Common myeloid progenitor, CD34-positive (primary cell): ENCODE results near the gene GCK.

Experiments
- CTCF ChIA-PET: fragments of 350-600 bp; sonication (Branson Sonifier 250); formaldehyde crosslinking; loops from one replicate; lab custom pipeline; 2021; ENCODE audit warnings: antibody characterized with exemption; lab: Charles Lee
- POLR2A ChIA-PET: fragments of 350-600 bp; sonication (Branson Sonifier 250); formaldehyde crosslinking; loops from one replicate; lab custom pipeline; 2021; ENCODE audit warnings: antibody characterized with exemption; lab: Charles Lee
- DNase-seq, 3 donors: peaks; one replicate each; pipeline versions ENCODE4 v3.0.0 to v3.0.0-alpha.2; 2013
- H3K27ac ChIP-seq, 2 experiments: 1 replicate in 1 of 2; 2 replicates in 1 of 2; pipeline ENCODE4 v1.7.0; 2013; ENCODE audit warnings: inconsistent platforms in 2 of 2, low read length in 2 of 2, mild to moderate bottlenecking in 2 of 2, low read depth in 1 of 2, moderate library complexity in 1 of 2; ENCODE audit not compliant: severe bottlenecking in 2 of 2, insufficient read depth in 1 of 2, poor library complexity in 1 of 2
- H3K27me3 ChIP-seq, 5 experiments: replicated peaks in 2 of 5; 1 replicate in 3 of 5; 2 replicates in 2 of 5; pipeline versions ENCODE4 v1.6.1 to v1.7.0; 2013; ENCODE audit warnings: low read length in 4 of 5, mild to moderate bottlenecking in 2 of 5, moderate library complexity in 2 of 5, inconsistent platforms in 1 of 5; ENCODE audit not compliant: insufficient read depth in 5 of 5, control insufficient read depth in 4 of 5
- H3K36me3 ChIP-seq, 4 experiments: 1 replicate in 2 of 4; 2 replicates in 2 of 4; pipeline versions ENCODE4 v1.6.1 to v1.7.0; 2013; ENCODE audit warnings: low read length in 3 of 4, control low read depth in 1 of 4, mild to moderate bottlenecking in 1 of 4; ENCODE audit not compliant: control insufficient read depth in 4 of 4, insufficient read depth in 4 of 4
- H3K4me1 ChIP-seq, 4 experiments: 1 replicate in 3 of 4; 2 replicates in 1 of 4; pipeline versions ENCODE4 v1.6.1 to v1.7.1; 2013; ENCODE audit warnings: low read length in 3 of 4, mild to moderate bottlenecking in 3 of 4, control low read depth in 1 of 4, inconsistent platforms in 1 of 4, moderate library complexity in 1 of 4; ENCODE audit not compliant: control insufficient read depth in 4 of 4, insufficient read depth in 4 of 4; ENCODE audit errors: control extremely low read depth in 1 of 4
- H3K4me3 ChIP-seq, 7 experiments: 1 replicate in 4 of 7; 2 replicates in 3 of 7; pipeline versions ENCODE4 v1.5.1 to v1.7.0; 2013; ENCODE audit warnings: mild to moderate bottlenecking in 7 of 7, low read length in 6 of 7, moderate library complexity in 6 of 7, inconsistent platforms in 2 of 7, low read depth in 2 of 7, control low read depth in 1 of 7; ENCODE audit not compliant: insufficient read depth in 4 of 7, control insufficient read depth in 1 of 7; ENCODE audit errors: extremely low read depth in 1 of 7
- H3K9me3 ChIP-seq, 5 experiments: 1 replicate in 4 of 5; 2 replicates in 1 of 5; pipeline versions ENCODE4 v1.6.1 to v1.7.1; 2013; ENCODE audit warnings: low read length in 4 of 5, mild to moderate bottlenecking in 2 of 5, inconsistent platforms in 1 of 5, low read depth in 1 of 5, moderate library complexity in 1 of 5; ENCODE audit not compliant: control insufficient read depth in 4 of 5, insufficient read depth in 2 of 5; ENCODE audit errors: control extremely low read depth in 1 of 5
- WGBS: methylation state at CpG from one replicate; pipeline ENCODE4 v1.1.5; 2013; ENCODE audit not compliant: insufficient coverage; 5-methylcytosine and 5-hydroxymethylcytosine counted together

GCK gene

DNA sequence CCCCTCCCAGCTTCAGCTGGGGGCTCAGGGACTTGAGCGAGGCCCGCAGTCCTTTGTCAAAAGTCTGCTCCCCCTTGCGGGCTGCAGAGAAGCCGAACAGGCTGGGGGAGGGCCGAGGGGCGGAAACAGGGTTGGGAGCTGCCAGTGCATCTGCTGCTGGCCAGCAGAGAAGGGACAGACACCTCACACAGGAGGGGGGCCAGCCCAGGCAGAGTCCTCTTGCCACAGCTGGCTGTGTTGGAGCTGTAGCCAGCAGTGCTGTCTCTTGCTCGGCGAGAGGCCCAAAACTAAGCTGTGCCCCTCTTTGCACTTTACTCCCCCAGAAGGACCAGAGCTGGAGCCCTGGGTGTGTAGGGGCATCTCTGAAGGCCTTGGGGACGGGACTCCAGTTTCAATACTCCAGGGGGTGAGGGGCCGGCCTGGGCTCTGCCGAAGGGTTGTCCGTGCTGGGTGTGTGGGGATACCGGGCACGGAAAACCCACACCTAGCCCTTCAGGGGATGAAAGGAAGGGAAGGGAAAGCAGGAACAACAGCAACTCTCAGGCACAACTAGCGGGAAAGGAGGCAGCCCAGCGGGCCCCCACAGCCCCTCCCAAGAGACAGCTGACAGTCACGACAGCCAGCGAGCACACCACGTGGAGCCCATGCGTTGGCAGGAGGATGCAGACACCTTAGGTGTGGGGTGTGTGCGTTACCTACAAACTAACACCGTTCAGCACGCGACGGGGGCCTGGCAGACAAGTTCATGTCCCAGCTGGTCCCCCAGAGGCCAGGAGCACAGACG is 29.4 kb upstream of the GCK start:
- Histone ChIP-seq H3K4me3 (no peak overlapping the region), H3K27ac (no peak overlapping the region), H3K9me3 (peaks cover 0 to 3% (median 0%) of the 10 kb centered on the region in 5 experiments), H3K4me1 (no peaks in the 10 kb centered on the region), H3K36me3 (peaks cover 0 to 9% (median 0%) of the 10 kb centered on the region in 4 experiments), H3K27me3 (no peaks in the 10 kb centered on the region)
- DNase-seq = no peak
- WGBS = 96% methylated on average over 14 of the region's 26 CpGs
- ChIA-PET CTCF (interaction anchor here (1.0 to 3.8 kb wide), 6 partner anchors 10 to 346 kb away, joined by 3 to 12 read pairs (median 4); partner anchors contain the start of gene YKT6), POLR2A (no interaction called here)

DNA sequence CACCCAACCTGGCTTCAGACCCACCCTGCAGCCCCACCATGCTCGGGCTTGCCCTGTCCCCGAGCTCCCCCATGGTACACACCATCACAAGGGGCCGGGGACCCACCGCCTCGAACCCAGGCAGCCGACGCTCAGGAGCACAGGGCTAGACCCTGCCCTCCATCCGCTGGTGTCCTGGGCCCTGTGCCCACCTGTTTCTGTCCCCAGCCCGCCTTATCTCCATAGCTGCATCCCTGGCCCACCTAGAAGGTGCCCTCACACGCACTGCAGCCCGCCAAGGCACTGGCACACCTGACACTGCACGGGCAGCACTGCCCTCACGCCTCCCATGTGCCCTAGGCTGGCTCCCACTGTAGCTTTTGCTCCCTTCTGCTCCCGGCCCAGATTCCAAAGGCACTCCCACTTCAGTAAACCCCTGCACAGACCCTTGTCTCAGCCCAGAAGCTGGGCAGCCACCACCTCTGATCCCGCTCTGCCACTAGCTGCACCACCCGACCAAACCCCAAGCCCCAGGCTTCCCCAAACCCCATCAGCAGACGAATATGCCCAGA is 28.7 kb upstream of the GCK start:
- peaks cover 0 to 3% (median 0%) of the 10 kb centered on the region in 5 experiments for H3K9me3 ChIP-seq
- ChIA-PET POLR2A (no interaction called here), CTCF (interaction anchor here (1.0 to 3.8 kb wide), 5 partner anchors 9 to 23 kb away, joined by 3 to 12 read pairs (median 6); partner anchors contain the start of gene YKT6)
- H3K36me3 ChIP-seq = peaks cover 4 to 16% (median 6%) of the 10 kb centered on the region in 4 experiments
- H3K4me3 ChIP-seq = no peak overlapping the region
- no peaks in the 10 kb centered on the region for H3K4me1 ChIP-seq
- no peak for DNase-seq
- H3K27ac ChIP-seq = no peak overlapping the region
- no peaks in the 10 kb centered on the region for H3K27me3 ChIP-seq
- WGBS = 87% methylated on average over 16 of the region's 17 CpGs

DNA sequence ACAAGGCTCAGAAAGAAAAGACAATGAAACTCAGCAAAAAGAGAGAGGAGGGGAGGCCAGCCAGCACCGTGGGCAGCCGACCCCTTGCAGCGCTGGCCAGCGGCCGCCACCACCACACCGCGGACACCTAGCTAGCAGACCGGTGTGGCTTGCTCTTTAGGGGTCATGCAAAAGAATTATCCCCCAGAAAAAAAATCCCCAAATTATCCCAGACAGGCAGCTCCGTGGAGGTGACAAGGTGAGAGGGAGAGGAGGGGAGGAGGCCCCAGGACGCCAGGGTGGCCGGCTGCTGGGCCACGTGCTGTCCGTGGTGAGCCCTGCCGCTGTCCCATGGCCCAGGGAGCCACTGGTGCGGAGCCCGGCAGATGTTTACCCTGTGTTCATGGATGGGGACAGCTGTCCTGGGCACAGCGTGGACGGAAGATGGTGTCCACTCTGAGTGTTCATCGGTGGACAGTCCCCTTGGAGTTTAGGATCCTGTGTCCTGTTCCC is 28.0 kb upstream of the GCK start:
- POLR2A ChIA-PET = no interaction called here

DNA sequence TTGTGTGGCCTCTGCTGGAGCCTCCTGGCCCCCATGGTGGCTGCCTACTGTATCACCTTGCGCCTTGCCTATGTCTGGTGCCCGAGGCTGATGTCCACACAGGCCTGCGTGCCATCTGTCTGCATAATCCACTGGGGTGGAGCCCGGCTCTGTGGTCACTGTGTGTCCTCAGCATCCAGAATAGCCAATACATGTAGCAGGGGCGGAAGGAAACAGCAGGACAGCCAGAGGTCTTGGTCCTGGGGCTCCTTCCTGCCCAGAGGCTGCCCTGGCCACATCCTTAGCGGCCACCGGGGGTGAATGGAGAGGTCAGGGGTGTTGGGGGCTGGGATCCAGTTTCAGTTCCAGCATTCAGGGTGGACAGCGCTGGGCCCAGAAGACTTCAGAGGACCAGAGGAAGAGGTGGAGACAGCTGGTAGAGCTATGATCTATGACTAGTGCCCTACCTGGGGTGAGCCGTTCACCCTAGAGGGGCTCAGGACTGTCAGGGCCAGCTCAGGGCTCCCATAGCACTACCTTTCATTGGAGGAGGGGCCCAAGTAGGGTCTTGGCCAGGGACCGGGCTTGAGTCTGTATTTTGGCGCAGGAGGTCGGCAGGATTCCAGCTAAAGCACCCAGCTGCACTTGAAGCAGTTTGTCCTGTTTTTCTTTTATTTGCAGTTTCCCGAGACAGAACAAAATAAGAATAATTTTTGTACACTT is 27.4 kb upstream of the GCK start:
- Histone ChIP-seq H3K36me3 (peaks cover 6 to 28% (median 16%) of the 10 kb centered on the region in 4 experiments), H3K4me1 (no peaks in the 10 kb centered on the region), H3K27me3 (no peaks in the 10 kb centered on the region), H3K4me3 (no peak overlapping the region), H3K9me3 (peaks cover 0 to 3% (median 0%) of the 10 kb centered on the region in 5 experiments), H3K27ac (no peak overlapping the region)
- WGBS = 98% methylated on average over 8 of the region's 13 CpGs
- DNase-seq = no peak
- CTCF ChIA-PET = interaction anchor here (3.8 kb wide), 1 partner anchor 12 kb away, joined by 12 read pairs; no protein-coding TSS in a partner anchor
- POLR2A ChIA-PET = no interaction called here

More for the DNA sequence above, 28.0 kb upstream of the GCK start:
- Histone ChIP-seq H3K27ac (no peak overlapping the region), H3K4me3 (no peak overlapping the region), H3K36me3 (peaks cover 6 to 22% (median 11%) of the 10 kb centered on the region in 4 experiments), H3K4me1 (no peaks in the 10 kb centered on the region), H3K9me3 (peaks cover 0 to 3% (median 0%) of the 10 kb centered on the region in 5 experiments), H3K27me3 (no peaks in the 10 kb centered on the region)
- CTCF ChIA-PET = interaction anchor here (1.0 to 3.8 kb wide), 4 partner anchors 11 to 24 kb away, joined by 3 to 12 read pairs (median 4); partner anchors contain the start of gene YKT6
- no peak for DNase-seq
- 97% methylated on average over 8 of the region's 19 CpGs for WGBS

GRCh38 chr7:44216019-44216418 is 26.8 kb upstream of the GCK start:
- no peak for DNase-seq
- Histone ChIP-seq H3K4me1 (no peaks in the 10 kb centered on the region), H3K4me3 (no peak overlapping the region), H3K27ac (no peak overlapping the region), H3K36me3 (peaks cover 6 to 35% (median 22%) of the 10 kb centered on the region in 4 experiments), H3K27me3 (no peaks in the 10 kb centered on the region), H3K9me3 (peaks cover 0 to 3% (median 0%) of the 10 kb centered on the region in 5 experiments)
- POLR2A ChIA-PET = no interaction called here
- 90% methylated on average over 8 of the region's 8 CpGs for WGBS
- CTCF ChIA-PET = interaction anchor here (2.4 to 3.8 kb wide), 2 partner anchors 11 to 25 kb away, joined by 8 to 12 read pairs; no protein-coding TSS in a partner anchor

DNA sequence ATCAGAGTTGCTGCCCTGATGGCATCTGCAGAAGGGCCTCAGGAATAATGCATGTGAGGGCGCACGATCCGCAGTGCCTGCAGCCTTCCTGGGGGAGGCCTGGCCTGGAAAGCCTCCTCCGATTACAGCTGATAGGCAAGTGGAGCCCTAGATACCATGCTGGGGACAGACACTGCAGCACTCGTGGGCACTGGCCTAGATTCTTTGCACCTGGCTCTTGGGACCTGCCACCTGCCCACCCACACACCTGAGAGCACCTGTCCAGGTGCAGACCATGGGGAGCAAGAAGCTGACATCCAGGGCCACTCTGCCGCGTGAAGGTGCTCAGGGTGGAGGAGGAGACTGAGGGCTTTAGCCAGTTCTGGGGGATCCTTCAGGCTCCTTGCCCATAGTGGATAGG is 26.3 kb upstream of the GCK start:
- Histone ChIP-seq H3K9me3 (peaks cover 0 to 3% (median 0%) of the 10 kb centered on the region in 5 experiments), H3K27me3 (no peaks in the 10 kb centered on the region), H3K4me3 (no peak overlapping the region), H3K36me3 (peaks cover 6 to 40% (median 27%) of the 10 kb centered on the region in 4 experiments), H3K4me1 (no peaks in the 10 kb centered on the region), H3K27ac (no peak overlapping the region)
- no peak for DNase-seq
- WGBS = 100% methylated on average over 5 of the region's 7 CpGs
- ChIA-PET POLR2A (no interaction called here), CTCF (interaction anchor here (1.4 to 2.4 kb wide), 3 partner anchors 8 to 25 kb away, joined by 3 to 8 read pairs (median 7); no protein-coding TSS in a partner anchor)
